ENCODE measurements around the gene UBIAD1. TPM values are rescaled to one million over a fixed set of nuclear protein-coding genes. Genes with fewer than 3 reads are reported as not detected.

Gene UBIAD1
- polyA plus RNA-seq, 2 donors = 3.0 to 6.6 TPM

DNA sequence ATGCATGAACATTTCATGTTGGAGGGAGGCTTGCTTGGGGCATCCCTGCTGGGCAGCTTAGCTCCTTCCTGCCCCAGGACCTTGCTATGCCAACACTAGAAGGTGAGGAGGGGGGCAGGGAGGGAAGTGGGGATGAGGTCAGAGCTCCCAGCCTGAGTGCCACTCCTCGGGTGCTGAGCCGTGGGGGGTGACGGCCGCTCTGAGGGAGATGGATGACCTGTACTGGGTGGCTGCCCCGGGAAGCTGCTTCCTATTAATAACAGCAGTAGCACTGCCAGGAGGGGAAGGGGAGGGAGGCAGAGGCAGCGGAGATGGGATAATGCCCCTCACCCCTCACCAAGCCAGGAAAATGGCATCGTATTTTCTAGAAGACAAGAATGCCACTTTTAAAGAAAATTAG is 60.6 kb downstream of the UBIAD1 start:
- no peak overlapping the region for H3K4me3 ChIP-seq (ENCODE audit: low read depth in 1 of 2, low read length in 2 of 2)
- H3K4me1 ChIP-seq (ENCODE audit: control insufficient read depth in 2 of 2, insufficient read depth in 2 of 2, low read length in 1 of 2) = peaks cover 0 to 4% of the 10 kb centered on the region in 2 donors
- no peaks in the 10 kb centered on the region for H3K9me3 ChIP-seq (ENCODE audit: control insufficient read depth in 2 of 2, insufficient read depth in 1 of 2, low read depth in 1 of 2, low read length in 1 of 2)
- no peaks in the 10 kb centered on the region for H3K36me3 ChIP-seq (ENCODE audit: control insufficient read depth in 2 of 2, insufficient read depth in 2 of 2, low read length in 1 of 2)
- no peaks in the 10 kb centered on the region for H3K27me3 ChIP-seq (ENCODE audit: control insufficient read depth in 1 of 2, insufficient read depth in 2 of 2, low read length in 2 of 2)
- no peak overlapping the region for H3K27ac ChIP-seq (ENCODE audit: low read depth in 2 of 2, low read length in 1 of 2)
- WGBS, 2 donors = 55 to 64% methylated on average over 7 of the region's 7 CpGs

DNA sequence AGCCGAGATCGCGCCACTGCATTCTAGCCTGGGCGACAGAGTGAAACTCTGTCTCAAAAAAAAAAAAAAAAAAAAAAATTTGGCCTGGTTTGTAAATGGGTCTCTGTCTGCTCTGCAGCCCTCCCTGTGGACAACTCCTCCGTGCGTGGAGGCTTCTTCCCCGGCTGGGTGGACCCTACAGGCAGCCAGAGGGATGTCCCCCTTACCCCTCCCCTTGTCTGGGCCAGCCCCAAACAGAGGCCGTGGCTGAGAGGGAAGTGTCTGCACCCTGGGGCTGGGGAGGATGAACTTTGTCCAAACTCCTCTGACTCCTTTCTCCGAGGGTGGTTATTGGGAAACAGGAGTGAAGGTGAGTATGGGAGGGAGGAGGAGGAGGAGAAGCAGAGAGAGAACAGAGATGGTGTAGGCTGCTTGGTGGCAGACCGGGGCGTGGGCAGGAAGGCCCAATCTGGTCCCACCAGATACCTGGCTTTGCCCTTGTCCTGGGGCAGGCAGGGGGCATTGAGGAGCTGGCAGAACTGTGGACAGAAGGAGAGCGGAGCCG is 61.3 kb downstream of the UBIAD1 start:
- Histone ChIP-seq H3K27me3 (ENCODE audit: control insufficient read depth in 1 of 2, insufficient read depth in 2 of 2, low read length in 2 of 2) (no peaks in the 10 kb centered on the region), H3K4me3 (ENCODE audit: low read depth in 1 of 2, low read length in 2 of 2) (no peak overlapping the region), H3K9me3 (ENCODE audit: control insufficient read depth in 2 of 2, insufficient read depth in 1 of 2, low read depth in 1 of 2, low read length in 1 of 2) (no peaks in the 10 kb centered on the region), H3K36me3 (ENCODE audit: control insufficient read depth in 2 of 2, insufficient read depth in 2 of 2, low read length in 1 of 2) (no peaks in the 10 kb centered on the region), H3K27ac (ENCODE audit: low read depth in 2 of 2, low read length in 1 of 2) (no peak overlapping the region), H3K4me1 (ENCODE audit: control insufficient read depth in 2 of 2, insufficient read depth in 2 of 2, low read length in 1 of 2) (peaks cover 0 to 4% of the 10 kb centered on the region in 2 donors)
- 66 to 73% methylated on average over 12 to 13 of the region's 13 CpGs for WGBS, 2 donors

DNA sequence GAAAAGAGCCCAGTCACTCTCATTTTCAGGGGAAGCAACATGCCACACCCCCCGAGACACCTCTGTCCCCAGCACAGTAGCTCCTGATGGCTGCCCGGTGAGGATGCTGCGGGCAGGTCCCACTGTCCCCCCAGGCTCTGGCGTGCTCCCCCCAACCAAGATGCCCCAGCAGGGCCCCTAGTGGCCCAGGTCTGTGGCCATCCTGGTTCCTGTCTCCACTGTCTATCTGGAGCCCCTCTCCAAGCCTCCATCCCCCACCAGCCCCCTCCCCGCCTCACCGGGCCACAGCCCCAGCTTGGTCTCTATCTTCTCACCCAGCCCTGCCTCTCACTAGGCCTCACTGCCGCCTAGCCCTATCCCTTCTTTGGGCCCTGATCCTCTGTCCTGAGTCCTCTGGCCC is 61.8 kb downstream of the UBIAD1 start:
- H3K36me3 ChIP-seq (ENCODE audit: control insufficient read depth in 2 of 2, insufficient read depth in 2 of 2, low read length in 1 of 2) = no peaks in the 10 kb centered on the region
- 86 to 90% methylated on average over 7 of the region's 7 CpGs for whole genome bisulfite sequencing, 2 donors
- no peaks in the 10 kb centered on the region for H3K9me3 ChIP-seq (ENCODE audit: control insufficient read depth in 2 of 2, insufficient read depth in 1 of 2, low read depth in 1 of 2, low read length in 1 of 2)
- no peak overlapping the region for H3K27ac ChIP-seq (ENCODE audit: low read depth in 2 of 2, low read length in 1 of 2)
- H3K4me1 ChIP-seq (ENCODE audit: control insufficient read depth in 2 of 2, insufficient read depth in 2 of 2, low read length in 1 of 2) = peaks cover under 1 to 4% of the 10 kb centered on the region in 2 donors
- no peak overlapping the region for H3K4me3 ChIP-seq (ENCODE audit: low read depth in 1 of 2, low read length in 2 of 2)
- H3K27me3 ChIP-seq (ENCODE audit: control insufficient read depth in 1 of 2, insufficient read depth in 2 of 2, low read length in 2 of 2) = no peaks in the 10 kb centered on the region

DNA sequence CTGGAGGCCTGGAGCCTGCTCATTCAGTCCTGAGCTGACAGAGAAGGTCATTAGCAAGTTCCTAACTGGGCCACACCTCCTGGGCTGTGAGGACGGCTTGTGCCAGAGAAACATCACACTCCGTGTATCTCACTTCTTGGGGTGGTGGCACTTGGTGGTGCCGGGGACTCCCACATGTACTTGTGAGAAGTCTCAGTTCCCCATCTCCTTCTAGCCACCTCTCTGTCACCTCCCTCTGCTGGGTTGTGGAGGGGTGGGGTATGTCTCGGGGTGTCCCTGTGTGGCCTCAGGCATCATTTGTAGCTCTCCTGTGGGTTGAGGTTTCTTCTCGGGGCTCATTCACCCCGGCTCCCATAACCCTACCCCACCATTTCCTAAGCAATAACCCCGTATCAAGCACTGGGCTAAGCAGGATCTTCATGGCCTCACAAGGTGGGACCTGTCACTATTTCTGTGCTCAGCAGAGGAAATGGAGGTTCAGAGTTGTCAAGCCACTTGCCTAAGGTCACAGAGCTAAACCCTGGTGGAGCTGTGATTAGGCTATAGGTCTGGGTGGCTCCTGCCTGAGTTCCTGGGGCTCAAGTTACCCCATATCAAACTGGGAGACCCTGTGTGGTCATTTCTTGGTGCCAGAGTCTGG is 62.5 kb downstream of the UBIAD1 start:
- no peaks in the 10 kb centered on the region for H3K36me3 ChIP-seq (ENCODE audit: control insufficient read depth in 2 of 2, insufficient read depth in 2 of 2, low read length in 1 of 2)

DNA sequence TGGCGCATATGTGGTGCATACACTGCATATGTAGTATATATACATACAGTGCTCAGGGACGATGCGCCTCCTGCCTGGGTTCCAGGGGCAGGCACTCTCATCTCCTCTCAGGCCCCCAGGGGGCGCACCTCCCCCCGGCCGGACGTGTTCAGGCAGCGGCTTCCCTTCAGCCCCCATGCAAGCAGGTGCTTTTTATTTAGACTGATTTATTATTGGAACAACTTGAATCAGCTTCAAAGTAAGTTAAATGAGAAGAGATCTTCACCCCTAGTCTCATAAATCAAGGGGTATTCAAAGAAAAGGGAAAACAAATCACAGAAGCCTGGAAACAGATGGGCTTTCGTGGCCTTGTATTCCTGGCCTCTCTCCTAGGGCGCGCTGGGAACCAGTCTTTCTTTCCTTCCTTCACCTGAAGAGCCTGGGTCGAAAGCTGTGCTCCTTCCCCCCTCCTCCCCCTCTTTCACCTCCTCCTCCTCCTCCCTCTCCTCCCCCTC is 64.6 kb downstream of the UBIAD1 start:
- H3K36me3 ChIP-seq (ENCODE audit: control insufficient read depth in 2 of 2, insufficient read depth in 2 of 2, low read length in 1 of 2) = no peaks in the 10 kb centered on the region
- peaks cover 3 to 4% of the 10 kb centered on the region in 2 donors for H3K4me1 ChIP-seq (ENCODE audit: control insufficient read depth in 2 of 2, insufficient read depth in 2 of 2, low read length in 1 of 2)
- H3K9me3 ChIP-seq (ENCODE audit: control insufficient read depth in 2 of 2, insufficient read depth in 1 of 2, low read depth in 1 of 2, low read length in 1 of 2) = no peaks in the 10 kb centered on the region
- no peaks in the 10 kb centered on the region for H3K27me3 ChIP-seq (ENCODE audit: control insufficient read depth in 1 of 2, insufficient read depth in 2 of 2, low read length in 2 of 2)
- H3K4me3 ChIP-seq (ENCODE audit: low read depth in 1 of 2, low read length in 2 of 2) = no peak overlapping the region
- no peak overlapping the region for H3K27ac ChIP-seq (ENCODE audit: low read depth in 2 of 2, low read length in 1 of 2)
- WGBS, 2 donors = 13 to 23% methylated on average over 12 of the region's 12 CpGs

More for the DNA sequence above, 62.5 kb downstream of the UBIAD1 start:
- H3K4me3 ChIP-seq (ENCODE audit: low read depth in 1 of 2, low read length in 2 of 2) = no peak overlapping the region
- peaks cover 3 to 4% of the 10 kb centered on the region in 2 donors for H3K4me1 ChIP-seq (ENCODE audit: control insufficient read depth in 2 of 2, insufficient read depth in 2 of 2, low read length in 1 of 2)
- WGBS, 2 donors = 82 to 84% methylated on average over 7 of the region's 7 CpGs
- no peaks in the 10 kb centered on the region for H3K9me3 ChIP-seq (ENCODE audit: control insufficient read depth in 2 of 2, insufficient read depth in 1 of 2, low read depth in 1 of 2, low read length in 1 of 2)
- no peak overlapping the region for H3K27ac ChIP-seq (ENCODE audit: low read depth in 2 of 2, low read length in 1 of 2)
- no peaks in the 10 kb centered on the region for H3K27me3 ChIP-seq (ENCODE audit: control insufficient read depth in 1 of 2, insufficient read depth in 2 of 2, low read length in 2 of 2)

Other genes starting within 250 kb of the UBIAD1 start
- under 1 TPM in 1 of 2 donors, not detected in 1; 0.02 TPM for gene MASP2, start 226.0 kb upstream of the UBIAD1 start, polyA plus RNA-seq
- gene SRM, start 213.2 kb upstream of the UBIAD1 start, polyA plus RNA-seq = 10 to 100 TPM; 58.4 to 65.2 TPM
- gene EXOSC10, start 173.3 kb upstream of the UBIAD1 start, polyA plus RNA-seq = 10 to 100 TPM; 30.7 to 35.1 TPM
- gene ANGPTL7, start 83.8 kb upstream of the UBIAD1 start, polyA plus RNA-seq = under 1 TPM; 0.10 to 0.28 TPM
- 10 to 100 TPM; 16.0 to 17.7 TPM for gene MTOR, start 10.6 kb upstream of the UBIAD1 start, polyA plus RNA-seq
- gene DISP3, start 206.0 kb downstream of the UBIAD1 start, polyA plus RNA-seq = not detected

Measured in esophagus (tissue), 2 donors.